ENCODE measurements around the gene OPRL1. TPM values are rescaled to one million over a fixed set of nuclear protein-coding genes. Genes with fewer than 3 reads are reported as not detected.
"Not testable (repeated sequence)": the region's sequence is repeated elsewhere in the genome, so short reads cannot be mapped to it uniquely, and the experiment has no call there.

The OPRL1 gene
- total RNA-seq, 4 donors from 2014 or later = 0.21 to 1.5 (median 0.71) TPM

DNA sequence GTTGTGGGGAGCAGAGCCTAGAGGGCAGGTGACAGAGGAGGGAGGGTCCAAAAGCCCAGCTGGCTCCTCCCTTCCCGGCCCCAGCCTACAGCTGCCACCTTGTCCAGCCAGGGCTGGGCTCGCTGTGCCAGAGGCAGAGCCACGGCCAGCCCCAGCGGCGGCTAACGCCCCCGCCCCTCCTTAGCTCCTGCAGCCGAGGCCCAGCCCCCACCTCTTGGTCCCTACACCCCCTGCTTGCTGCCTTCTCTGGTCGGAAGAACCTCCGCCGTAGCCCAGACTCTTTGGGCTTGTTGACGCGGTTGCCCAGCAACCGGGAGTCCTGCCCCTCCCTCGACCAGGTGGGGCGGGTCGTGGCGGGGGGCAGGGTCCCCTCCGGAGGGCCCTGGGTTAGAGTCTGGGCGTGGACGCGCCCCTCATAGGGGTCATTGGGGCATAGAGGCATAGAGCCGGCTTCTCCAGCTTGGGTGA is 4.8 kb downstream of the OPRL1 start:
- H3K4me1 ChIP-seq = peaks cover 0 to 45% (median 9%) of the 10 kb centered on the region in 4 donors
- DNase-seq (ENCODE audit: low spot score in 2 of 2) = no peak
- no peak for TF ChIP-seq POLR2A (IDR thresholded peaks at IDR 0.05)
- TF ChIP-seq CTCF (IDR thresholded peaks at IDR 0.05) = no peak
- no peak for TF ChIP-seq EP300 (IDR thresholded peaks at IDR 0.05)
- WGBS, 2 donors = 0 to 5% methylated on average over 2 to 17 of the region's 23 CpGs
- no peak overlapping the region for H3K27ac ChIP-seq
- H3K4me3 ChIP-seq = no peak overlapping the region
- no peaks in the 10 kb centered on the region for H3K36me3 ChIP-seq
- H3K9me3 ChIP-seq = peaks cover 0 to 12% (median 0%) of the 10 kb centered on the region in 4 donors
- H3K27me3 ChIP-seq = peaks cover 0 to 37% of the 10 kb centered on the region in 2 donors

DNA sequence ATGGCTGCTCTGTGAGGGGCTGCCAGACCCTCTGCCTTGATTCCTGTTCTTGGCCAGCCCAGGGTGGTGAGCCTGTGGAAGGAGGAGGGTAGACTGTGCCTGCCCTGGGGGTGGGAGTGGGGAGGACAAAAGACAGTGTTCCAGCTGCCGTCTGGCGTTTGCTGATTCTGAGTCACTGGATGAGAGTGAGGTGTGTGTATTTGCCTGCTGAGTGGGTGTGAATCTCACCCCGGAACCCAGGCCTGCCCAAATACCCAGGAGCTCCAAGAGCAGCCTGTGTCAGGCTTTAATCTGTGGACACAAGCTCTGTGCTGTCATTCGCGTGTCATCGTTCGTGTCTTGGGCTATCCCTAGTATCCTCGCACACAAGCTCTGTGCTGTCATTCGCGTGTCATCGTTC is 6.9 kb downstream of the OPRL1 start:
- 88 to 90% methylated on average over 10 to 11 of the region's 11 CpGs for WGBS, 2 donors
- DNase-seq (ENCODE audit: low spot score in 2 of 2) = no peak
- TF ChIP-seq CTCF (IDR thresholded peaks at IDR 0.05) (no peak), EP300 (IDR thresholded peaks at IDR 0.05) (no peak), POLR2A (IDR thresholded peaks at IDR 0.05) (no peak)
- Histone ChIP-seq H3K27ac (no peak overlapping the region), H3K9me3 (peaks cover 0 to 12% (median 0%) of the 10 kb centered on the region in 4 donors), H3K36me3 (no peaks in the 10 kb centered on the region), H3K4me1 (peaks cover 0 to 28% (median 9%) of the 10 kb centered on the region in 4 donors), H3K4me3 (no peak overlapping the region), H3K27me3 (peaks cover 0 to 37% of the 10 kb centered on the region in 2 donors)

DNA sequence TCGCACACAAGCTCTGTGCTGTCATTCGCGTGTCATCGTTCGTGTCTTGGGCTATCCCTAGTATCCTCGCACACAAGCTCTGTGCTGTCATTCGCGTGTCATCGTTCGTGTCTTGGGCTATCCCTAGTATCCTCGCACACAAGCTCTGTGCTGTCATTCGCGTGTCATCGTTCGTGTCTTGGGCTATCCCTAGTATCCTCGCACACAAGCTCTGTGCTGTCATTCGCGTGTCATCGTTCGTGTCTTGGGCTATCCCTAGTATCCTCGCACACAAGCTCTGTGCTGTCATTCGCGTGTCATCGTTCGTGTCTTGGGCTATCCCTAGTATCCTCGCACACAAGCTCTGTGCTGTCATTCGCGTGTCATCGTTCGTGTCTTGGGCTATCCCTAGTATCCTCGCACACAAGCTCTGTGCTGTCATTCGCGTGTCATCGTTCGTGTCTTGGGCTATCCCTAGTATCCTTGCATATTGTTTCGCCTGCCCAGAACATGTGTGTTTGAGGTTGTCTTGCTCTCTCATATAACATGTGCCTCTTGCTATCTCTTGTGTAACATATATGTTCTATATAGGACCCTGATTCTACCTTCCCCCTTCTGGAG is 7.4 kb downstream of the OPRL1 start:
- H3K36me3 ChIP-seq; DNase-seq (ENCODE audit: low spot score in 2 of 2); H3K4me3 ChIP-seq; H3K27ac ChIP-seq: not testable (repeated sequence)
- peaks cover 0 to 26% (median 9%) of the 10 kb centered on the region in 4 donors for H3K4me1 ChIP-seq
- peaks cover 0 to 12% (median 0%) of the 10 kb centered on the region in 4 donors for H3K9me3 ChIP-seq
- H3K27me3 ChIP-seq = peaks cover 0 to 37% of the 10 kb centered on the region in 2 donors
- 93 to 96% methylated on average over 10 to 11 of the region's 36 CpGs for WGBS, 2 donors

DNA sequence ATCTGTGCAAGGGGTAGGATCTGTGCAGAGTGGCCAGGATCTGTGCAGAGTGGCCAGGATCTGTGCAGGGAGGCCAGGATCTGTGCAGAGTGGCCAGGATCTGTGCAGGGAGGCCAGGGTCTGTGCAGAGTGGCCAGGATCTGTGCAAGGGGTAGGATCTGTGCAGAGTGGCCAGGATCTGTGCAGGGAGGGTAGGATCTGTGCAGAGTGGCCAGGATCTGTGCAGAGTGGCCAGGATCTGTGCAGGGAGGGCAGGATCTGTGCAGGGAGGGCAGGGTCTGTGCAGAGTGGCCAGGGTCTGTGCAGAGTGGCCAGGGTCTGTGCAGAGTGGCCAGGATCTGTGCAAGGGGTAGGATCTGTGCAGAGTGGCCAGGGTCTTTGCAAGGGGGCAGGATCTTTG is 8.7 kb downstream of the OPRL1 start:
- not testable (repeated sequence) for H3K4me3 ChIP-seq, H3K27ac ChIP-seq
- peaks cover 0 to 32% of the 10 kb centered on the region in 2 donors for H3K27me3 ChIP-seq

GRCh38 chr20:64090165-64090564 is 10.3 kb downstream of the OPRL1 start:
- Histone ChIP-seq H3K36me3 (no peaks in the 10 kb centered on the region), H3K4me3 (no peak overlapping the region), H3K4me1 (no peaks in the 10 kb centered on the region), H3K27me3 (peaks cover 0 to 22% of the 10 kb centered on the region in 2 donors), H3K27ac (no peak overlapping the region), H3K9me3 (peaks cover 0 to 12% (median 0%) of the 10 kb centered on the region in 4 donors)
- DNase-seq (ENCODE audit: low spot score in 2 of 2) = no peak
- no peak for TF ChIP-seq POLR2A (IDR thresholded peaks at IDR 0.05)
- TF ChIP-seq CTCF (IDR thresholded peaks at IDR 0.05) = no peak
- no peak for TF ChIP-seq EP300 (IDR thresholded peaks at IDR 0.05)
- WGBS, 2 donors = 42 to 64% methylated on average over 10 of the region's 10 CpGs

More for the DNA sequence above, 8.7 kb downstream of the OPRL1 start:
- not testable (repeated sequence) for H3K36me3 ChIP-seq; DNase-seq (ENCODE audit: low spot score in 2 of 2)
- Histone ChIP-seq H3K4me1 (peaks cover 0 to 13% (median 3%) of the 10 kb centered on the region in 4 donors), H3K9me3 (peaks cover 0 to 12% (median 0%) of the 10 kb centered on the region in 4 donors)

GRCh38 chr20:64091340-64091739 is 11.5 kb downstream of the OPRL1 start:
- Histone ChIP-seq H3K36me3 (no peaks in the 10 kb centered on the region), H3K27me3 (peaks cover 0 to 10% of the 10 kb centered on the region in 2 donors), H3K4me1 (no peaks in the 10 kb centered on the region), H3K27ac (no peak overlapping the region), H3K4me3 (no peak overlapping the region), H3K9me3 (peaks cover 0 to 12% (median 0%) of the 10 kb centered on the region in 4 donors)
- 55 to 69% methylated on average over 10 to 15 of the region's 19 CpGs for WGBS, 2 donors
- TF ChIP-seq CTCF (IDR thresholded peaks at IDR 0.05) (no peak), EP300 (IDR thresholded peaks at IDR 0.05) (no peak), POLR2A (IDR thresholded peaks at IDR 0.05) (no peak)
- no peak for DNase-seq (ENCODE audit: low spot score in 2 of 2)

Data from tibial nerve (tissue), 4 donors.